ENCODE results near the gene GRIFIN.

GRIFIN gene

GRCh38 chr7:2512179-2512661, 36.0 kb upstream of the GRIFIN start:
- DNase-seq = no peak

- no peak for DNase-seq
These were observed 35.6 kb upstream of the GRIFIN start for GRCh38 chr7:2511769-2512168.

GRCh38 chr7:2510909-2511768, 34.9 kb upstream of the GRIFIN start:
- no peak for DNase-seq

- no peak for DNase-seq
These were observed 34.1 kb upstream of the GRIFIN start for GRCh38 chr7:2510130-2510776.

- DNase-seq = no peak
These were observed 33.2 kb upstream of the GRIFIN start for GRCh38 chr7:2509298-2509906.

GRCh38 chr7:2508327-2509215, 32.4 kb upstream of the GRIFIN start:
- no peak for DNase-seq

- no peak for DNase-seq
These were observed 31.7 kb upstream of the GRIFIN start for GRCh38 chr7:2507917-2508306.

GRCh38 chr7:2507208-2507916, 31.2 kb upstream of the GRIFIN start:
- DNase-seq = no peak

- DNase-seq = no peak
These were observed 29.2 kb upstream of the GRIFIN start for GRCh38 chr7:2505401-2505800.

- DNase-seq = no peak
These were observed 28.7 kb upstream of the GRIFIN start for GRCh38 chr7:2504889-2505375.

GRCh38 chr7:2504128-2504888, 28.1 kb upstream of the GRIFIN start:
- DNase-seq = no peak

- DNase-seq = no peak
These were observed 27.1 kb upstream of the GRIFIN start for GRCh38 chr7:2503056-2503941.

- no peak for DNase-seq
These were observed 26.4 kb upstream of the GRIFIN start for GRCh38 chr7:2502647-2502966.

- no peak for DNase-seq
These were observed 25.9 kb upstream of the GRIFIN start for GRCh38 chr7:2501947-2502646.

- no peak for DNase-seq
These were observed 24.5 kb upstream of the GRIFIN start for GRCh38 chr7:2500701-2501100.

GRCh38 chr7:2499719-2500430, 23.7 kb upstream of the GRIFIN start:
- no peak for DNase-seq

GRCh38 chr7:2499181-2499580, 23.0 kb upstream of the GRIFIN start:
- DNase-seq = no peak

- no peak for DNase-seq
These were observed 22.5 kb upstream of the GRIFIN start for GRCh38 chr7:2498708-2499107.

Measured in DMS 273 treated with DMSO at 0.1 percent for 48 hours (cell line).